ENCODE results near the gene GAS2L2.

GAS2L2 gene

DNA sequence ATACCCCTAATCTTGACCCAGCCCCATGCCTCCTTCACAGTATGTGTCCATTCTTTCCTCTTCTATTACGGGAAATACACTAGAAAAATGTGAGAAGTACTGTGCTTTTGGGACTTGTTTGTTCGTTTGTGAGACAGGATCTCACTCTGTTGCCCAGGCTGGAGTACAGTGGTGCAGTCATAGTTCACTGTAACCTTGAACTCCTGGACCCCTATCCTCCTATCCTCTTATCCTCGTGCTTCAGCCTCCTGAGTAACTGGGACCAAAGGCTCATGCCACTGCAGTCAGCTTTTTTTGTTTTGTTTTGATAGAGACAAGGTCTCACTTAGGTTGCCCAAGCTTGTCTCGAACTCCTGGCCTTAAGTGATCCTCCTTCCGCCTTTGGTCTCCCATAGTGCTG is 51.5 kb downstream of the GAS2L2 start:
- no peak for DNase-seq (ENCODE audit: extremely low read depth, low read depth)
- H3K4me3 ChIP-seq (replicated peaks; ENCODE audit: low read depth, low read length) = no peak overlapping the region
- TF ChIP-seq, protein P1, sequence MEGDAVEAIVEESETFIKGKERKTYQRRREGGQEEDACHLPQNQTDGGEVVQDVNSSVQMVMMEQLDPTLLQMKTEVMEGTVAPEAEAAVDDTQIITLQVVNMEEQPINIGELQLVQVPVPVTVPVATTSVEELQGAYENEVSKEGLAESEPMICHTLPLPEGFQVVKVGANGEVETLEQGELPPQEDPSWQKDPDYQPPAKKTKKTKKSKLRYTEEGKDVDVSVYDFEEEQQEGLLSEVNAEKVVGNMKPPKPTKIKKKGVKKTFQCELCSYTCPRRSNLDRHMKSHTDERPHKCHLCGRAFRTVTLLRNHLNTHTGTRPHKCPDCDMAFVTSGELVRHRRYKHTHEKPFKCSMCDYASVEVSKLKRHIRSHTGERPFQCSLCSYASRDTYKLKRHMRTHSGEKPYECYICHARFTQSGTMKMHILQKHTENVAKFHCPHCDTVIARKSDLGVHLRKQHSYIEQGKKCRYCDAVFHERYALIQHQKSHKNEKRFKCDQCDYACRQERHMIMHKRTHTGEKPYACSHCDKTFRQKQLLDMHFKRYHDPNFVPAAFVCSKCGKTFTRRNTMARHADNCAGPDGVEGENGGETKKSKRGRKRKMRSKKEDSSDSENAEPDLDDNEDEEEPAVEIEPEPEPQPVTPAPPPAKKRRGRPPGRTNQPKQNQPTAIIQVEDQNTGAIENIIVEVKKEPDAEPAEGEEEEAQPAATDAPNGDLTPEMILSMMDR (IDR thresholded peaks at IDR 0.05; ENCODE audit: low read depth, low read length, missing control alignments) = no peak

DNA sequence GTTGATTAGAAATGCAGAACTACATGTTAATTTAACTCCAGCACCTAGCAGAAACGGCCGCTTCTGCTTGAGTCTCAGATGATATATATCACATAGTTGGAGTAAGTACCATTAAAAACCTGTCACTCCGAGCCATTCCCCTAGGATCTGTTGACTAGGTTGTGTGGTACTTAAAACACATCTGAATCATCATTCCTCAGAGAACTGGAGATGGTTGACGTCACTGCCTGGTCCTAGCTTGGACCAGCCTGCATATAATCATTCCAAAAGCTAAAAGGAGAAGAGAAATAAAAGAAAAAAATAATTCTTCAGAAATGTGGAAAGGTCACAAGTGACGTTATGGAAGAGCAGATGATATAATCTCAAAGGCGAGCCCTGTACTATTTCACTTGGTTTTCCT is 52.9 kb downstream of the GAS2L2 start:
- H3K4me3 ChIP-seq (replicated peaks; ENCODE audit: low read depth, low read length) = no peak overlapping the region
- no peak for DNase-seq (ENCODE audit: extremely low read depth, low read depth)
- TF ChIP-seq, protein P1 (IDR thresholded peaks at IDR 0.05; ENCODE audit: low read depth, low read length, missing control alignments) = no peak

DNA sequence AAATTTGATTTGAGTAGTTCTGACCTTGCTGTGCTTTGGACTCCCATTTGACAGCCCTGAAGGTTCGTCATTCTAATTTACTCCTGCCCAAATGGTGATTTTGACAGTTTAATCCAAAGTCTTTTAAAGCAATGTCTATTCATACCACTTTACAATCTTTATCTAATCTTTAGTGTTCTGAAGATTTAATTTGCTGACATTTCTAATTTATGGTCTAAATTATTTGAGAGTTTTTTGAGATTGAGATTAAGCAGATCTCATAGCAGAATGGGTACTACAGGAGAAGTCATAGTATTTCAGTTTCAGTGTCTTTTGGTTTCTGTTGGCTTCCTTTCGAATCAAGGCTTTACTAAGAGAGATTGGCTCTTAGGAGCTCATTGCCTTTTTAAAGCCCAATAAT is 54.2 kb downstream of the GAS2L2 start:
- no peak for DNase-seq (ENCODE audit: extremely low read depth, low read depth)
- TF ChIP-seq, protein P1 (IDR thresholded peaks at IDR 0.05; ENCODE audit: low read depth, low read length, missing control alignments) = no peak
- no peak overlapping the region for H3K4me3 ChIP-seq (replicated peaks; ENCODE audit: low read depth, low read length)

DNA sequence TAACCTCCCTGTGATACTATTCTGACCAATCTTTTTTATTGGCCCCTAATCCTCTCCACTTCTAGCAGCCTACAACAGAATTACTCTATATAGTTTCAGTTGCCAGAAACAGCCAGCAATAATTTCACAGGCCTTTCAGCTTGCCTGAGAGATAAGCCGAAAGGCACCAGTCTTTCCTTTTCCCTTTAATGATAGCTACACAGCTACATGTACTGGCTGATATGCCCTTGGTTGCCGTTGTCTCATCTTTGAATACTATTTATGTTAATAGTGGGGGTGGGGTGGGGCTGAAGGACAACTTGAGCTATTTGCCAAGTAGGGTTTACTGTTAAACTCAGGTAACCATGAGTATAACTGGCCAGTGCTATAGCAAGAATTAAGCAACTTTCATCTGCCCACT is 57.4 kb downstream of the GAS2L2 start:
- TF ChIP-seq, protein P1 (IDR thresholded peaks at IDR 0.05; ENCODE audit: low read depth, low read length, missing control alignments) = no peak

DNA sequence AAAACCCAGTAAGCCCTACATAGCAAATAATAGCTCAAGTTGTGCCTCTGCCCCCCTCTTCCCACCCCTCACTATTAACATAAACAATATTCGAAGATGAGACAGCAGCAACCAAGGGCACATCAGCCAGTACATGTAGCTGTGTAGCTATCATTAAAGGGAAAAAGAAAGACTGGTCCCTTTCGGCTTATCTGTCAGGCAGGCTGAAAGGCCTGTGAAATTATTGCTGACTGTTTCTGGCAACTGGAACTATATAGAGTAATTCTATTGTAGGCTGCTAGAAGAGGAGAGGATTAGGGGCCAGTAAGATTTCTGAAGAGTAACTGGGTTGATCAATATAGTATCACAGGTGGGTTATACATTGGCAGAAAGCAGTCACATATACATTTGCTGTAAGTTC is 58.1 kb downstream of the GAS2L2 start:
- DNase-seq (ENCODE audit: extremely low read depth, low read depth) = no peak
- TF ChIP-seq, protein P1 (IDR thresholded peaks at IDR 0.05; ENCODE audit: low read depth, low read length, missing control alignments) = no peak

More for the DNA sequence above, 57.4 kb downstream of the GAS2L2 start:
- H3K4me3 ChIP-seq (replicated peaks; ENCODE audit: low read depth, low read length) = no peak overlapping the region
- DNase-seq (ENCODE audit: extremely low read depth, low read depth) = no peak

More for the DNA sequence above, 58.1 kb downstream of the GAS2L2 start:
- no peak overlapping the region for H3K4me3 ChIP-seq (replicated peaks; ENCODE audit: low read depth, low read length)

All from HFF-Myc (cell line).